SK-N-SH treated with all-trans-retinoic acid at 6 μM for 48 hours (cell line): ENCODE measurements around the gene TXK.

Experiments used
- ARNTL ChIP-seq: fragments of 450-650 bp; formaldehyde crosslinking; IDR thresholded peaks from 2 replicates; pipeline ENCODE4 v1.5.0; 2020; ENCODE audit warnings: low read depth, mild to moderate bottlenecking, moderate library complexity, borderline replicate concordance
- ESRRG ChIP-seq: fragments of 250-450 bp; sonication (Bioruptor Pico); IDR thresholded peaks from 2 replicates; pipeline ENCODE4 v1.6.1; 2021; ENCODE audit warnings: mild to moderate bottlenecking
- GLIS3 ChIP-seq: fragments of 250-450 bp; sonication (Bioruptor Pico); IDR thresholded peaks from 2 replicates; pipeline ENCODE4 v1.5.0; 2020; ENCODE audit warnings: mild to moderate bottlenecking, moderate library complexity
- ISL1 ChIP-seq: fragments of 250-450 bp; sonication (Bioruptor Pico); IDR thresholded peaks from 2 replicates; pipeline ENCODE4 v2.1.2; 2022; ENCODE audit warnings: mild to moderate bottlenecking, moderate library complexity
- PATZ1 ChIP-seq: fragments of 250-450 bp; sonication (Bioruptor Pico); IDR thresholded peaks from 2 replicates; pipeline ENCODE4 v1.8.0; 2020; ENCODE audit warnings: mild to moderate bottlenecking, moderate library complexity, borderline replicate concordance
- RARB ChIP-seq: fragments of 250-450 bp; sonication (Bioruptor Pico); IDR thresholded peaks from 2 replicates; pipeline ENCODE4 v1.8.0; 2021; ENCODE audit warnings: mild to moderate bottlenecking, moderate library complexity
- TOX ChIP-seq: fragments of 250-450 bp; sonication (Bioruptor Pico); IDR thresholded peaks from 2 replicates; pipeline ENCODE4 v1.8.0; 2021; ENCODE audit warnings: mild to moderate bottlenecking, moderate library complexity, borderline replicate concordance
- ZFP30 ChIP-seq: fragments of 450-650 bp; formaldehyde crosslinking; IDR thresholded peaks from 2 replicates; pipeline ENCODE4 v1.5.0; 2022; ENCODE audit warnings: mild to moderate bottlenecking, moderate library complexity
- ZNF565 ChIP-seq: fragments of 450-650 bp; formaldehyde crosslinking; conservative IDR thresholded peaks from 2 replicates; pipeline ENCODE4 v1.5.0; 2020; ENCODE audit warnings: low read depth, mild to moderate bottlenecking, moderate library complexity
- ZNF8 ChIP-seq: fragments of 450-650 bp; formaldehyde crosslinking; IDR thresholded peaks from 2 replicates; pipeline ENCODE4 v1.5.0; 2020; ENCODE audit warnings: mild to moderate bottlenecking, moderate library complexity

GRCh38 chr4:48139691-48140090, 5.6 kb upstream of the TXK start:
- TF ChIP-seq GLIS3 (no peak), ARNTL (CRISPR knock-in tag) (no peak), PATZ1 (no peak), ZNF565 (CRISPR knock-in tag) (no peak), TOX (CRISPR knock-in tag) (no peak), RARB (no peak), ESRRG (CRISPR knock-in tag) (no peak), ISL1 (CRISPR knock-in tag) (no peak), ZFP30 (CRISPR knock-in tag) (no peak), ZNF8 (CRISPR knock-in tag) (no peak)
